HG02588 (cell line): ENCODE data around the gene BMPER.

Source experiments
- ATAC-seq: cut with Tn5 transposase; IDR thresholded peaks from one replicate; pipeline ENCODE4 v1.9.1; 2021; ENCODE audit warnings: mild to moderate bottlenecking, moderate library complexity; ENCODE audit not compliant: unreplicated experiment

BMPER gene

GRCh38 chr7:34131371-34131770 lies 226.0 kb downstream of the BMPER start:
- ATAC-seq = no peak

GRCh38 chr7:34133356-34133982 lies 228.1 kb downstream of the BMPER start:
- ATAC-seq = no peak

GRCh38 chr7:34133983-34134782 lies 228.8 kb downstream of the BMPER start:
- ATAC-seq = no peak

GRCh38 chr7:34135924-34136323 lies 230.6 kb downstream of the BMPER start:
- ATAC-seq = no peak

GRCh38 chr7:34136698-34137097 lies 231.4 kb downstream of the BMPER start:
- ATAC-seq = no peak

- ATAC-seq = no peak
Measured at GRCh38 chr7:34137176-34137575, 231.8 kb downstream of the BMPER start.

GRCh38 chr7:34138483-34138882 lies 233.1 kb downstream of the BMPER start:
- no peak for ATAC-seq

- ATAC-seq = no peak
Measured at GRCh38 chr7:34139086-34139485, 233.7 kb downstream of the BMPER start.

- no peak for ATAC-seq
Measured at GRCh38 chr7:34140066-34140465, 234.7 kb downstream of the BMPER start.

GRCh38 chr7:34143402-34143801 lies 238.1 kb downstream of the BMPER start:
- no peak for ATAC-seq

- ATAC-seq = no peak
Measured at GRCh38 chr7:34145603-34146002, 240.3 kb downstream of the BMPER start.

- no peak for ATAC-seq
Measured at GRCh38 chr7:34153656-34154270, 248.4 kb downstream of the BMPER start.

- no peak for ATAC-seq
Measured at GRCh38 chr7:34155220-34155908, 250.0 kb downstream of the BMPER start.

- no peak for ATAC-seq
Measured at GRCh38 chr7:34156336-34156735, 251.0 kb downstream of the BMPER start.

GRCh38 chr7:34157137-34157536 lies 251.8 kb downstream of the BMPER start:
- no peak for ATAC-seq

- no peak for ATAC-seq
Measured at GRCh38 chr7:34158368-34159153, 253.2 kb downstream of the BMPER start.

GRCh38 chr7:34160261-34160752 lies 255.0 kb downstream of the BMPER start:
- ATAC-seq = no peak

- ATAC-seq = no peak
Measured at GRCh38 chr7:34162027-34162565, 256.8 kb downstream of the BMPER start.

GRCh38 chr7:34162677-34163076 lies 257.3 kb downstream of the BMPER start:
- ATAC-seq = no peak

GRCh38 chr7:34163956-34164355 lies 258.6 kb downstream of the BMPER start:
- ATAC-seq = no peak
